Measurements from ENCODE around the gene ALPP.
"Not testable (repeated sequence)": the region's sequence is repeated elsewhere in the genome, so short reads cannot be mapped to it uniquely, and the experiment has no call there.

The ALPP gene

GRCh38 chr2:232410238-232410900 is 31.8 kb downstream of the ALPP start:
- DNase-seq: no peak

GRCh38 chr2:232411901-232412629 is 33.5 kb downstream of the ALPP start:
- DNase-seq: no peak

- no peak for DNase-seq
Observed at GRCh38 chr2:232412986-232413385, 34.4 kb downstream of the ALPP start.

GRCh38 chr2:232415138-232415690 is 36.7 kb downstream of the ALPP start:
- no peak for DNase-seq

- no peak for DNase-seq
Observed at GRCh38 chr2:232415736-232416520, 37.4 kb downstream of the ALPP start.

GRCh38 chr2:232416521-232417470 is 38.2 kb downstream of the ALPP start:
- DNase-seq: no peak

- no peak for DNase-seq
Observed at GRCh38 chr2:232417489-232417888, 38.9 kb downstream of the ALPP start.

- no peak for DNase-seq
Observed at GRCh38 chr2:232418056-232418455, 39.5 kb downstream of the ALPP start.

- no peak for DNase-seq
Observed at GRCh38 chr2:232418466-232419244, 40.1 kb downstream of the ALPP start.

- DNase-seq: no peak
Observed at GRCh38 chr2:232419245-232420072, 40.9 kb downstream of the ALPP start.

GRCh38 chr2:232420073-232420454 is 41.5 kb downstream of the ALPP start:
- DNase-seq: no peak

- peak; percentile 61 for DNase-seq
Observed at GRCh38 chr2:232420463-232421188, 42.1 kb downstream of the ALPP start.

- no peak for DNase-seq
Observed at GRCh38 chr2:232421189-232421785, 42.7 kb downstream of the ALPP start.

GRCh38 chr2:232422051-232422450 is 43.5 kb downstream of the ALPP start:
- DNase-seq: no peak

- DNase-seq: not testable (repeated sequence)
Observed at GRCh38 chr2:232422996-232423395, 44.4 kb downstream of the ALPP start.

- not testable (repeated sequence) for DNase-seq
Observed at GRCh38 chr2:232423407-232423806, 44.9 kb downstream of the ALPP start.

- no peak for DNase-seq
Observed at GRCh38 chr2:232431705-232432590, 53.4 kb downstream of the ALPP start.

All from NCI-H2029 (cell line).